HepG2 (cell line): ENCODE measurements around the gene ANKRD12.

Source experiments
- CEBPB ChIP-seq: IDR thresholded peaks from 2 replicates; pipeline ENCODE4 v1.6.1; 2011; ENCODE audit warnings: low read depth, low read length, improper control_type of control experiment, borderline replicate concordance
- FOXK2 ChIP-seq: fragments of 450-650 bp; IDR thresholded peaks from 2 replicates; pipeline ENCODE4 v1.6.1; 2016
- MYC ChIP-seq: sonication (generic); formaldehyde crosslinking; IDR thresholded peaks from 2 replicates; pipeline ENCODE4 v1.9.0; 2021; ENCODE audit warnings: missing genetic modification reagents, borderline replicate concordance
- NFE2L2 ChIP-seq: fragments of 150-350 bp; IDR thresholded peaks from 2 replicates; pipeline ENCODE4 v1.6.1; 2014; ENCODE audit warnings: low read length
- PLRG1 ChIP-seq: fragments of 450-650 bp; conservative IDR thresholded peaks from 2 replicates; pipeline ENCODE4 v1.6.1; 2016
- RFXANK ChIP-seq: IDR thresholded peaks from 2 replicates; pipeline ENCODE4 v1.6.1; 2016
- ZBTB37 ChIP-seq: sonication (generic); formaldehyde crosslinking; IDR thresholded peaks from 2 replicates; pipeline ENCODE4 v1.4.0; 2020; ENCODE audit warnings: mild to moderate bottlenecking, missing genetic modification reagents
- ZFP1 ChIP-seq: IDR thresholded peaks from 2 replicates; pipeline ENCODE4 v1.6.1; 2016
- ZNF879 ChIP-seq: sonication (generic); formaldehyde crosslinking; IDR thresholded peaks from 2 replicates; pipeline ENCODE4 v1.8.1; 2023; ENCODE audit warnings: missing genetic modification reagents
- TF ChIP-seq, protein P1 (sequence below): sonication (generic); formaldehyde crosslinking; IDR thresholded peaks from 2 replicates; pipeline ENCODE4 v1.4.0; 2020; ENCODE audit warnings: missing genetic modification reagents
- TF ChIP-seq, protein P2 (sequence below): sonication (generic); formaldehyde crosslinking; IDR thresholded peaks from 2 replicates; pipeline ENCODE4 v1.4.0; 2020; ENCODE audit warnings: missing genetic modification reagents, borderline replicate concordance

DNA sequence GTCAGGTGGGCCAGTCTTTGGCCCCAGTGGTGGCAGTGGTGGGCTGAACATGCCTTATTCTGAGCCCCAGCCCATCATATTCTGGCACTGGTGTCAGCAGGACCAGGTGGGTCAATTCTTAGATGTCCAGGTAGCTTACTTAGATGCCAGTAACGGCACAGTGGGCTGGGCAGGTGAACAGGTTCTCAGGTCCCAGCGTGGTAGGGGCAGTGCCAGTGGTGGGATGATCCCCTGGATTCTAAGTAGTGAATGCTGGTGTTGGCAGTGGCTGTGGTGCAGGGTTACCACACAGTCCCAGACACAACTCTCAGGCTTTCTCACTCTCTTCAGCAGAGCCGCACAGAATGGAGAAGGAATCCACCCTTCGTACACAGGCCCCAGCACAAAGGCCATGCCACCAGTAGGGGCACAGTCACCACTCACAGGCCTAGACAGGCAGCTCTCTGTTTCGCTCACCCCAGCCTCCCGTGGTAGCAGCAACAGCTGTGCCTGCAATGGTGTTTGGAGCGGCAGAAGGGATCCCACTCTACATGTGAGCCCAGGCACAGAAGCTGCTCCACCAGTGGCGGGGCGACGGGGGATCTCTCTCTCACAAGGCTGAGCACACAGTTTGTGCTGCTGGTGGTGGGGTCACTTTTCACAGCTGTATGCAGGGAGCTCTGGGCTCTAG lies 97.3 kb downstream of the ANKRD12 start:
- TF ChIP-seq ZNF879 (no peak), NFE2L2 (no peak), PLRG1 (no peak), MYC (no peak), FOXK2 (no peak), ZBTB37 (no peak), RFXANK (CRISPR knock-in tag) (no peak), CEBPB (no peak), ZFP1 (CRISPR knock-in tag) (no peak)
- TF ChIP-seq, protein P1, sequence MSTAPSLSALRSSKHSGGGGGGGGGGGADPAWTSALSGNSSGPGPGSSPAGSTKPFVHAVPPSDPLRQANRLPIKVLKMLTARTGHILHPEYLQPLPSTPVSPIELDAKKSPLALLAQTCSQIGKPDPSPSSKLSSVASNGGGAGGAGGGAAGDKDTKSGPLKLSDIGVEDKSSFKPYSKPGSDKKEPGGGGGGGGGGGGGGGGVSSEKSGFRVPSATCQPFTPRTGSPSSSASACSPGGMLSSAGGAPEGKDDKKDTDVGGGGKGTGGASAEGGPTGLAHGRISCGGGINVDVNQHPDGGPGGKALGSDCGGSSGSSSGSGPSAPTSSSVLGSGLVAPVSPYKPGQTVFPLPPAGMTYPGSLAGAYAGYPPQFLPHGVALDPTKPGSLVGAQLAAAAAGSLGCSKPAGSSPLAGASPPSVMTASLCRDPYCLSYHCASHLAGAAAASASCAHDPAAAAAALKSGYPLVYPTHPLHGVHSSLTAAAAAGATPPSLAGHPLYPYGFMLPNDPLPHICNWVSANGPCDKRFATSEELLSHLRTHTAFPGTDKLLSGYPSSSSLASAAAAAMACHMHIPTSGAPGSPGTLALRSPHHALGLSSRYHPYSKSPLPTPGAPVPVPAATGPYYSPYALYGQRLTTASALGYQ (CRISPR knock-in tag): no peak
- TF ChIP-seq, protein P2, sequence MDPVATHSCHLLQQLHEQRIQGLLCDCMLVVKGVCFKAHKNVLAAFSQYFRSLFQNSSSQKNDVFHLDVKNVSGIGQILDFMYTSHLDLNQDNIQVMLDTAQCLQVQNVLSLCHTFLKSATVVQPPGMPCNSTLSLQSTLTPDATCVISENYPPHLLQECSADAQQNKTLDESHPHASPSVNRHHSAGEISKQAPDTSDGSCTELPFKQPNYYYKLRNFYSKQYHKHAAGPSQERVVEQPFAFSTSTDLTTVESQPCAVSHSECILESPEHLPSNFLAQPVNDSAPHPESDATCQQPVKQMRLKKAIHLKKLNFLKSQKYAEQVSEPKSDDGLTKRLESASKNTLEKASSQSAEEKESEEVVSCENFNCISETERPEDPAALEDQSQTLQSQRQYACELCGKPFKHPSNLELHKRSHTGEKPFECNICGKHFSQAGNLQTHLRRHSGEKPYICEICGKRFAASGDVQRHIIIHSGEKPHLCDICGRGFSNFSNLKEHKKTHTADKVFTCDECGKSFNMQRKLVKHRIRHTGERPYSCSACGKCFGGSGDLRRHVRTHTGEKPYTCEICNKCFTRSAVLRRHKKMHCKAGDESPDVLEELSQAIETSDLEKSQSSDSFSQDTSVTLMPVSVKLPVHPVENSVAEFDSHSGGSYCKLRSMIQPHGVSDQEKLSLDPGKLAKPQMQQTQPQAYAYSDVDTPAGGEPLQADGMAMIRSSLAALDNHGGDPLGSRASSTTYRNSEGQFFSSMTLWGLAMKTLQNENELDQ: no peak
